Fibroblast of skin of left quadriceps (primary cell): ENCODE results near the gene MTMR12.

Source experiments
- DNase-seq, 2 experiments: peaks; one replicate each; pipeline ENCODE4 v3.0.0-alpha.2; 2013; ENCODE audit warnings: low read depth in 2 of 2

Gene MTMR12

GRCh38 chr5:32190095-32190494 is 122.6 kb downstream of the MTMR12 start:
- peak; percentile 94 to 95 for DNase-seq

- no peak for DNase-seq
Observed at GRCh38 chr5:32187675-32188074, 125.1 kb downstream of the MTMR12 start.

- DNase-seq: no peak
Observed at GRCh38 chr5:32182463-32183063, 130.2 kb downstream of the MTMR12 start.
